NCI-H1694 treated with DMSO at 0.1 percent for 48 hours (cell line): ENCODE data around the gene ALG1L2.
"Not testable (repeated sequence)": the region's sequence is repeated elsewhere in the genome, so short reads cannot be mapped to it uniquely, and the experiment has no call there.

Source experiments
- DNase-seq: peaks from one replicate; lab custom pipeline; 2025; lab: John Stamatoyannopoulos, UW

The ALG1L2 gene

DNA sequence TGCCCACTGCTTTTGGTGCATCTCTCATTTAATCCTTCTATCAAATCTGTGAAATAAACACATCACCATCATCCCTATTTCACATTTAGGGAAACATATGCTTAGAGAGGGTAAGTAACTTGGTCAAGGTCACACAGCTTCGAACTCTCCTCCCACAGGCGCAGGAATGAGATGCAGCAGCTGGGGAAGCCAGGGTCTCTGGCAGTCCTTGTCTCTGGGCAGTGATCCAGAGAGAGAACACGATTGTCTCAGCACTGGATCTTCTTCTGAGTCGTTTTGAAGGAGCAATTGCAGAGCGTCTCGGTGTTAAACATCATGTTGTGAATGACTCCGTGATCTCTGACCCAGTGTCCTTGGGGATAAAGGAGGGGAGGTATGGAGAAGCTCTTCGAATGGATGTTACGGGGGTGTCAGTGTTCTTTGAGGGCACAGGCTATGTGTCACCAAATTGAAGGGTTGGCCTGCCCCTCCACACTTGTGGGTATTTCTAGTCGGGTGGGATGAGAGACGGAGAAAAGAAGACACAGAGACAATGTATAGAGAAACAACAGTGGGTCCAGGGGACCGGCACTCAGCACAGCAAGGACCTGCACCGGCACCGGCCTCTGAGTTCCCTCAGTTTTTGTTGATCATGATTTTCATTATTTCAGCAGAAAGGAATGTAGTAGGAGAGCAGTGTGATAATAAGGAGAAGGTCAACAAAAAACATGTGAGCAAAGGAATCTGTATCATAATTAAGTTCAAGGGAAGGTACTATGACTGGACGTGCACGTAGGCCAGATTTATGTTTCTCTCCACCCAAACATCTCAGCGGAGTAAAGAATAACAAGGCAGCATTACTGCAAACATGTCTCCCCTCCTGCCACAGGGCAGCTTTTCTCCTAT, 41.5 kb downstream of the ALG1L2 start:
- not testable (repeated sequence) for DNase-seq

DNA sequence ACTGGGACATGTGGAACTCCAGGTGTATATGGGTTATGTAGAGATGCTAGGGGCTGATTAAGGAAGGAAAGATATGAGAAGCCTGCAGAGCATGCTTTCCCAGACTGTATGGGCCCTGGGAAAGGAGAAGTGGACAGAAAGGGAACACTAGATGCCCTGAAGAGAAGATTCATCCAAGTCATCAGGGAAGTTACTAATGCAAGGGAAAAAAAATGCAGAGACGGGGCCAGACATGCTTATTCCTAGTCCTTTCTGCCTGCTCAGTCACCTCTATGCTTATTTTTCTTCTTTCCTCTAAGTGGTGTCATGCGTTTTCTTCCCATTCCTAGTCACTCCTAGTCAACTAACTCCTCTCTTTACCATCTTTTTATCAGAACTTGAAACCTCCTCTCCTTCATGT, 43.8 kb downstream of the ALG1L2 start:
- not testable (repeated sequence) for DNase-seq

DNA sequence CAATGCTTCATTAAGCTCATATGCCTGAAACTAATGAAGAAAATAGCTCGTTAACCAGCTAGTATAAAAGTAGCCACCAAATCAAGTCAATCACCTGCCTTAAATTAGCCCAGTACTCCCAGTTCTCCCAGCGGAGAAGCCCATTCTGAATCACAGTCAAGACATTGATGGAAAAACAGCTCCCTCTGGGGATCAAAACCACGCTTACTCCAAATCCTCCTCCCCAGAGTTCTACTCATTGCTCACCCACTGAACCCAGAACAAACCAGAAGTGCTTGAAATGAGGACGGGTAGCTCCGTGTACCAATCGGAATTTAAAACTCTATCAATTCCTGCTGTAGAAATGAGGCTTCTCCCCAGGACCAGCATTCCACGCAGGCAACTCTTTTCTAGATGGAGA, 54.7 kb downstream of the ALG1L2 start:
- not testable (repeated sequence) for DNase-seq

DNA sequence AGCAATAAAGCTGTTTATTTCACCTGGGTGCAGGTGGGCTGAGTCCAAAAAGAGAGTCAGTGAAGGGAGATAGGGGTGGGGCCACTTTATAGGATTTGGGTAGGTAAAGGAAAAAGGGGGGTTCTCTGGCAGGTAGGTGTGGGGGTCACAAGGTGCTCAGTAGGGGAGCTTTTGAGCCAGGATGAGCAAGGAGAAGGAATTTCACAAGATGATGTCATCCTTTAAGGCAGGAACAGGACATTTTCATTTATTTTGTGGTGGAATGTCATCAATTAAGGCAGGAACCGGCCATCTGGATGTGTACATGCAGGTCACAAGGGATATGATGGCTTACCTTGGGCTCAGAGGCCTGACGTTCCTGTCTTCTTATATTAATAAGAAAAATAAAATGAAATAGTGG, 56.1 kb downstream of the ALG1L2 start:
- not testable (repeated sequence) for DNase-seq

DNA sequence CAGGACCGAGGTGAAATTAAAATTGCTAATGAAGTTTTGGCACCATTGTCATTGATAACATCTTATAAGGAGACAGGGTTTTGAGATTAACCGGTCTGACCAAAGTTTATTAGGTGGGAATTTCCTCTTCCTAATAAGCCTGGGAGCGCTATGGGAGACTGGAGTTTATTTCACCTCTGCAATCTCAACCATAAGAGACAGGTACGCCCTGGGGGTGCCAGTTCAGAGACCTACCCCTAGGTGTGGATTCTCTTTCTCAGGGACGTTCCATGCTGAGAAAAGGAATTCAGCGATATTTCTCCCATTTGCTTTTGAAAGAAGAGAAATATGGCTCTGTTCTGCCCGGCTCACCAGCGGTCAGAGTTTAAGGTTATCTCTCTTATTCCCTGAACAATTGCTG, 57.4 kb downstream of the ALG1L2 start:
- DNase-seq: not testable (repeated sequence)

DNA sequence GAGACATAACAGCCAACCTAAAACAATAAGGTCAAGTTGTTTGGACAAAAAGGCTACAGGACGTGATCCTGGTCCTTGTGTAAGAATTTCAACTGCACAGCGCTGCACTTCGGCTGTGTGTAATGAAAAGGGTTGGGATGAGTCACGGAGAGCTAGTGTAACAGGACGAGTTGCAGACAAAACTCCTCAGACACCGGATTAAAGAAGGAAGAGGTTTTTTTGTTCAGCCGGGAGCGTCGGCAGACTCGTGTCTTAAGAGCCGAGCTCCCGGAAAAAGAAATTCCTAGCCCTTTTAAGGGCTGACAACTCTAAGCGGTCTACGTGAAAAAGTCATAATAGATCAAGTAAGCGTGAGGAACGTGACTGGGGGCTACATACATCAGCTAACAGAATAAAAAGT, 59.1 kb downstream of the ALG1L2 start:
- not testable (repeated sequence) for DNase-seq

DNA sequence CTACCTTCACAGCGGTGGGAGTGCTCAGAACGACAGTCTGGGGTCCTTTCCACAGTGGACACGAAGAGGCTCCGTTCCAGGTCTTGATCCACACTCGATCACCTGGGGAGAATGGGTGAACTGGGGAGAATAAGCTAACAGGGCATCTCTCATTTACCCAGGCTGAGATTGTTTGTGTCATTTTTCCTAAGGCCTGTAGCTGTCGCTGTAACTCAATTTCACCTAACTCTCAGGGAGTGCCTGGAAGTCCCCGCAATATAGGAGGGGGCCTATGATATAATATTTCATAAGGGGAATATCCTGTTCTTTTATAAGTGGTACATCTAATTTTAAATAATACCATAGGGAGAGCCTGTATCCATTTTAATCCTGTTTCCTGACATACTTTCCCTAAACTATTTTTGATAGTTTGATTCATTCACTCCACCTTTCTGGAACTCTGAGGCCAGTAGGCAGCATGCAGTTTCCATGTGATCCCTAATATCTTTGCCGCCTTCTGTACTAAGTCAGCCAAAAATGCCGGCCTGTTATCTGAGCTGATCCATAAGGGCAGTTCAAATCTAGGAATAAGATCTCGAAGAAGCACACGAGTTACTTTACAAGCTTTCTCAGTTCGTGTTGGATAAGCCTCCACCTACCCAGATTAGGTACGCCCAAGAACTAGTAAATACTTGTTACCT, 62.2 kb downstream of the ALG1L2 start:
- DNase-seq: not testable (repeated sequence)

DNA sequence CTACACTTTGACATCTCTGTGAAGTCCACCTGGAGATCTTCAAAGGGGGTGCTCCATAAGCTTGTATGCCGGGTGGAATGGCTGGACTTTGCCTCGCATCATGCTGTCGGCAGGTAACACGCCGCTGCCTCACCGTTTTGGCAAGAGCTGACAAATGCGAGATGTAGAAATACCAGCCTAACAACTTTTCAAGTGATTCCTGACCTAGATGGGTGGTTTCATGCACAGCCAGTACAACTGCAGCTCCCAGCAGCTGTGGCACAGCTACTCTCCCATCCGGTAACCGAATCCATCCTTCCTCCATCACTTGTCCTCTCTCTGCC, 62.7 kb downstream of the ALG1L2 start:
- not testable (repeated sequence) for DNase-seq

DNA sequence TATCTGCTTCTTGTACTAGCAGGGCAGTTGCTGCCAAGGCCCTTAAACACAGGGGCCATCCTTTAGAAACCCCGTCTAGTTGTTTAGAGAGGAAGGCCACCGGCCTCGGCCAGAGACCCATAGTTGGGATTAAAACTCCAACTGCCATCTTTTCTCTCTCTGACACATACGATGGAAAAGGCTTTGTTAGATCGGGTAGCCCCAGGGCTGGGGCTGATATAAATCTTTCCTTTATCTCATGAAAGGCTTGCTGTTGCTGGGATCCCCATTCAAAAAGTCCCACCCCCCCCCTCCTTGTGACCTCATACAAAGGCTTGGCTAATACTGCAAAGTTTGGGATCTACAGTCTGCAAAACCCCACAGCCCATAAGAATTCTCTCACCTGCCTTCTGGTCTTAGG, 63.8 kb downstream of the ALG1L2 start:
- DNase-seq: not testable (repeated sequence)

DNA sequence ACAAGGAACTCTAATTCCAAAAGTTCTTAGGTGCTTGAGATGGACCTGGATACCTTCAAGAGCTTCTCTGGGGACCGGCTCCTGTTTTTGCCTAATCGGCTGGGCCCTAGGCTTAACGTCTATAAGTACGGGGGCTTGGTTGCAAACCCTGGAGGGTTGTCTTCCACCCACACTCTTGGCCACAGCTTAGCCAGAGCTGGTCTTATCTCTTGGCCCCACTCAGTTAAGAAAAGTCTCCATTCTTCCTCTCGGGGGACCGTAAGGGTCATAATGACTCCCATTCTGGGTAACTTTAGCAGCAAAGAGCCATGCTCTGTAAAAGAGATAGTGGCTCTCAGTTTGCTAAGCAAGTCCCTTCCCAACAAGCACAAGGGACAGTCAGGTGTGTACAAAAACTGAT, 64.8 kb downstream of the ALG1L2 start:
- DNase-seq: not testable (repeated sequence)
